CD14-positive monocyte (primary cell): ENCODE measurements around the gene ZNF423. TPM values are rescaled to one million over a fixed set of nuclear protein-coding genes. Genes with fewer than 3 reads are reported as not detected.

Source experiments
- DNase-seq, 3 donors: peaks; one replicate each; pipeline ENCODE4 v3.0.0-alpha.2; 2011 to 2022
- H2AFZ ChIP-seq: 2 replicates; pipeline ENCODE4 v1.6.0; 2012; ENCODE audit warnings: mild to moderate bottlenecking, low read depth, low read length, inconsistent platforms; ENCODE audit not compliant: insufficient read depth, poor library complexity, severe bottlenecking
- H3K27ac ChIP-seq, 2 donors: 1 replicate in 1 of 2; 2 replicates in 1 of 2; pipeline ENCODE4 v1.5.1; 2012 to 2013; ENCODE audit warnings: low read length in 2 of 2, control low read depth in 1 of 2, inconsistent platforms in 1 of 2, low read depth in 1 of 2, mild to moderate bottlenecking in 1 of 2
- H3K27me3 ChIP-seq, 2 donors: one replicate each; pipeline versions ENCODE4 v1.6.0 to v1.6.1; 2011 to 2013; ENCODE audit warnings: low read length in 2 of 2; ENCODE audit not compliant: control insufficient read depth in 2 of 2, insufficient read depth in 2 of 2
- H3K36me3 ChIP-seq, 2 donors: replicated peaks in 1 of 2; 1 replicate in 1 of 2; 2 replicates in 1 of 2; pipeline versions ENCODE4 v1.5.1 to v1.6.1; 2012 to 2013; ENCODE audit warnings: low read length in 2 of 2, control low read depth in 1 of 2, inconsistent platforms in 1 of 2, mild to moderate bottlenecking in 1 of 2; ENCODE audit not compliant: insufficient read depth in 2 of 2, control insufficient read depth in 1 of 2
- H3K4me1 ChIP-seq, 2 donors: 1 replicate in 1 of 2; 2 replicates in 1 of 2; pipeline versions ENCODE4 v1.5.1 to v1.6.1; 2012 to 2013; ENCODE audit warnings: low read length in 2 of 2, control low read depth in 1 of 2, inconsistent platforms in 1 of 2, mild to moderate bottlenecking in 1 of 2, moderate library complexity in 1 of 2; ENCODE audit not compliant: insufficient read depth in 2 of 2, control insufficient read depth in 1 of 2
- H3K4me2 ChIP-seq: replicated peaks from 2 replicates; pipeline ENCODE3; 2012; ENCODE audit warnings: low read length, moderate library complexity, mild to moderate bottlenecking; ENCODE audit not compliant: poor library complexity, severe bottlenecking; ENCODE audit errors: extremely low read depth
- H3K4me3 ChIP-seq, 3 experiments: fragments of 200-600 bp in 1 of 3; sonication (generic) in 1 of 3; replicated peaks in 1 of 3; 1 replicate in 2 of 3; 2 replicates in 1 of 3; pipeline ENCODE4 v1.5.1; 2011 to 2013; ENCODE audit warnings: low read length in 3 of 3, mild to moderate bottlenecking in 3 of 3, control low read depth in 2 of 3, low read depth in 2 of 3, inconsistent platforms in 1 of 3, moderate library complexity in 1 of 3
- H3K79me2 ChIP-seq: 2 replicates; pipeline ENCODE4 v1.6.0; 2012; ENCODE audit warnings: mild to moderate bottlenecking, control low read depth, inconsistent platforms, low read length, moderate library complexity; ENCODE audit not compliant: insufficient read depth
- H3K9ac ChIP-seq: 2 replicates; pipeline ENCODE4 v1.6.0; 2017; ENCODE audit warnings: low read length, mild to moderate bottlenecking; ENCODE audit not compliant: insufficient read depth, poor library complexity, severe bottlenecking
- H3K9me3 ChIP-seq, 2 donors: replicated peaks in 1 of 2; 1 replicate in 1 of 2; 2 replicates in 1 of 2; pipeline versions ENCODE4 v1.5.1 to v1.6.1; 2012 to 2013; ENCODE audit warnings: low read length in 2 of 2, control low read depth in 1 of 2; ENCODE audit not compliant: control insufficient read depth in 1 of 2, insufficient read depth in 1 of 2
- H4K20me1 ChIP-seq: 2 replicates; pipeline ENCODE4 v1.6.0; 2012; ENCODE audit warnings: mild to moderate bottlenecking, low read length, control low read depth, moderate library complexity; ENCODE audit not compliant: insufficient read depth
- H3K27ac Mint-ChIP-seq, 7 donors: one replicate each; pipeline ENCODE4 v1.8.0; 2020; ENCODE audit warnings: mild to moderate bottlenecking in 7 of 7, mixed read lengths in 7 of 7, moderate library complexity in 6 of 7, inconsistent platforms in 2 of 7
- H3K27me3 Mint-ChIP-seq, 3 donors: one replicate each; pipeline ENCODE4 v1.8.0; 2021 to 2022; ENCODE audit warnings: low read depth in 3 of 3, mild to moderate bottlenecking in 3 of 3, mixed read lengths in 3 of 3, moderate library complexity in 3 of 3, inconsistent platforms in 1 of 3
- H3K36me3 Mint-ChIP-seq, 2 donors: one replicate each; pipeline ENCODE4 v1.8.0; 2020; ENCODE audit warnings: mixed read lengths in 2 of 2, inconsistent platforms in 1 of 2, mild to moderate bottlenecking in 1 of 2
- H3K4me1 Mint-ChIP-seq: one replicate; pipeline ENCODE4 v1.8.0; 2020; ENCODE audit warnings: mild to moderate bottlenecking, mixed read lengths
- H3K4me3 Mint-ChIP-seq, 2 donors: one replicate each; pipeline ENCODE4 v1.8.0; 2020; ENCODE audit warnings: mild to moderate bottlenecking in 2 of 2, mixed read lengths in 2 of 2, moderate library complexity in 1 of 2
- H3K9me3 Mint-ChIP-seq, 7 donors: one replicate each; pipeline ENCODE4 v1.8.0; 2020 to 2022; ENCODE audit warnings: mixed read lengths in 7 of 7, mild to moderate bottlenecking in 6 of 7, moderate library complexity in 6 of 7, inconsistent platforms in 2 of 7
- WGBS: methylation state at CpG from one replicate; pipeline ENCODE4 v1.1.5; 2013; ENCODE audit warnings: missing lambda C conversion rate; ENCODE audit not compliant: insufficient coverage; 5-methylcytosine and 5-hydroxymethylcytosine counted together
- intact Hi-C, 2 donors: fragments of 100-400 bp; cut with micrococcal nuclease; formaldehyde crosslinking; loops; one replicate each; pipeline versions ENCODE4 v1.15.0 to v1.15.1; 2023
- polyA plus RNA-seq, 3 donors: library from polyadenylated mRNA; depleted of rRNA in 1 of 3; unstranded in 2 of 3; stranded (reverse) in 1 of 3; fragments of 300-500 nt in 2 of 3; fragments of >200 nt in 1 of 3; fragmentation: Illumina TruSeq in 2 of 3; gene quantifications; 1 replicate in 2 of 3; 2 replicates in 1 of 3; pipeline ENCODE4 v1.2.3, GENCODE V29; 2012 to 2021
- TF ChIP-seq, protein P1 (sequence below): fragments of 200-600 bp; IDR thresholded peaks from one replicate; pipeline ENCODE4 v1.8.0; 2022; ENCODE audit warnings: antibody characterized with exemption, mild to moderate bottlenecking

Gene ZNF423
- polyA plus RNA-seq, 3 donors = not detected

DNA sequence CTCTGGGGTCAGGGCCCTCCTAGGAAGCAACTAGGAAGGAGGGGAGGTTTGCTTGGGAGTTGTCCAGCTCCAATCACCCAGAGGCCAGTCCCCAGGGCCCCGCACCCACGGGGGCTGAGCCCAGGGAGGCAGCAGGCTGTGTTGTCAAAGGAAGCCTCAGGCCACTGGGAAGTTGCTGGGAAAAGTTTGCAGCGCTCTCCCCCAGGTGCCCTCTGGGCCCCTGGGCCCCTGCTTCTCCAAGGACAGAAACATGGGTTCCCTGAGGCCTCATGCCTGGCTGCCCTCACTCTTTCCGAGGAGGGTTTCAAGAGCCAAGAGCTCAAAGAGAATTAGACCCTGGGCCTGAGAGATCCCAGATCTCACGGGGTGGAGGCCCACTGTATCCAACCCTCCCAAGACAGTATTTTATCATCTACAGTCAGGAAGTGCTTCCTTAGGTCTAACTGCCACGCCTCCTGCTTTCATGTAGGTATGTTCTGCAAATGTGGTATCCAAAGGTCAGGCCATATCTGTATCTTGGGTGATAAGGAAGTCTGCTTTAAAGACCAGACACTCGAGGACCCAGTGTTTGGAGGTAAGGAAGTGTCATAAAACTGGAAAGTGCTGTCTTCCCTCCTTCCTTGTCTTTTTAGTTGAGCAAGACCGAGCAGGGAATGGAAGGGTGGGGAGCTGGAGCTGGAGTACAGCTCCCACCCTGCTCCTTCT, 44.2 kb upstream of the ZNF423 start:
- no peaks in the 10 kb centered on the region for H4K20me1 ChIP-seq
- no peaks in the 10 kb centered on the region for H3K79me2 ChIP-seq
- intact Hi-C loops = no loop called here
- WGBS = 92% methylated on average over 6 of the region's 8 CpGs
- H3K4me1 ChIP-seq = no peaks in the 10 kb centered on the region
- H3K27me3 Mint-ChIP-seq = peaks cover 0 to 1% (median 1%) of the 10 kb centered on the region in 3 donors
- H3K4me2 ChIP-seq = no peak overlapping the region
- H3K9me3 ChIP-seq = no peaks in the 10 kb centered on the region
- DNase-seq = no peak
- H3K36me3 Mint-ChIP-seq = no peaks in the 10 kb centered on the region
- H2AFZ ChIP-seq = no peak overlapping the region
- no peaks in the 10 kb centered on the region for H3K9me3 Mint-ChIP-seq
- H3K36me3 ChIP-seq = no peaks in the 10 kb centered on the region
- no peaks in the 10 kb centered on the region for H3K4me1 Mint-ChIP-seq
- H3K27me3 ChIP-seq = no peaks in the 10 kb centered on the region
- H3K4me3 Mint-ChIP-seq = no peak overlapping the region
- no peak overlapping the region for H3K4me3 ChIP-seq
- no peak overlapping the region for H3K9ac ChIP-seq
- no peak overlapping the region for H3K27ac ChIP-seq
- H3K27ac Mint-ChIP-seq = no peak overlapping the region
- TF ChIP-seq, protein P1, sequence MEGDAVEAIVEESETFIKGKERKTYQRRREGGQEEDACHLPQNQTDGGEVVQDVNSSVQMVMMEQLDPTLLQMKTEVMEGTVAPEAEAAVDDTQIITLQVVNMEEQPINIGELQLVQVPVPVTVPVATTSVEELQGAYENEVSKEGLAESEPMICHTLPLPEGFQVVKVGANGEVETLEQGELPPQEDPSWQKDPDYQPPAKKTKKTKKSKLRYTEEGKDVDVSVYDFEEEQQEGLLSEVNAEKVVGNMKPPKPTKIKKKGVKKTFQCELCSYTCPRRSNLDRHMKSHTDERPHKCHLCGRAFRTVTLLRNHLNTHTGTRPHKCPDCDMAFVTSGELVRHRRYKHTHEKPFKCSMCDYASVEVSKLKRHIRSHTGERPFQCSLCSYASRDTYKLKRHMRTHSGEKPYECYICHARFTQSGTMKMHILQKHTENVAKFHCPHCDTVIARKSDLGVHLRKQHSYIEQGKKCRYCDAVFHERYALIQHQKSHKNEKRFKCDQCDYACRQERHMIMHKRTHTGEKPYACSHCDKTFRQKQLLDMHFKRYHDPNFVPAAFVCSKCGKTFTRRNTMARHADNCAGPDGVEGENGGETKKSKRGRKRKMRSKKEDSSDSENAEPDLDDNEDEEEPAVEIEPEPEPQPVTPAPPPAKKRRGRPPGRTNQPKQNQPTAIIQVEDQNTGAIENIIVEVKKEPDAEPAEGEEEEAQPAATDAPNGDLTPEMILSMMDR = no peak

DNA sequence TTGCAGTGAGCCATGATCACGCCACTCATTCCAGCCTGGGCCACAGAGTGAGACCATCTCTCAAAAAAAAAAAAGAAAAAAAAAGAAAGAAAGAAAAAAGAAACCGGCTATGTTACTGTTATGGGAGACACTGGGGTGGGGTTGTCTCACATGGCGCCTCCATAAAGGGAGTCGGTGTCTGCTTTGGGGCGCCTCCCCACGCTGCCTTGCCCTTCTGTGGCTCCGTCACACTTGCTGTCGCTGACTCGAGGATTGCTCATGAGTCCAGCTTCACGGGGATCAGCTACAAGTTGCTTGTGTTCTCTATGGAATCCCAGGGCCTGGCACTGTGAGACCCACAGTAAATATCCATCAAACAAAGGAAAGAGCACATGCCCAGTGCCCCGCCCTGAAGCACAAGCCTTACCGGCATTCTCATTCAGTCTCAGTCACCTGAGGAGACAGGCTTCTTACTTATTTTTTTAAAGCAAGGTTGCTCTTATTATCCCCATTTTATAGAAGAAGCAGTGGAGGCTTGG, 40.6 kb upstream of the ZNF423 start:
- Histone ChIP-seq H3K4me3 (no peak overlapping the region), H3K4me1 (no peaks in the 10 kb centered on the region), H2AFZ (no peak overlapping the region), H3K9me3 (no peaks in the 10 kb centered on the region), H3K4me2 (no peak overlapping the region), H3K27me3 (no peaks in the 10 kb centered on the region), H3K27ac (no peak overlapping the region), H4K20me1 (no peaks in the 10 kb centered on the region), H3K36me3 (no peaks in the 10 kb centered on the region), H3K9ac (no peak overlapping the region), H3K79me2 (no peaks in the 10 kb centered on the region)
- Mint-ChIP-seq H3K4me1 (no peaks in the 10 kb centered on the region), H3K36me3 (no peaks in the 10 kb centered on the region), H3K27ac (no peak overlapping the region), H3K27me3 (peaks cover 1% of the 10 kb centered on the region in 3 donors), H3K9me3 (no peaks in the 10 kb centered on the region), H3K4me3 (no peak overlapping the region)
- 96% methylated on average over 11 of the region's 12 CpGs for WGBS
- TF ChIP-seq, protein P1 = no peak
- DNase-seq = no peak
- intact Hi-C loops = no loop called here
